GM21367 (cell line): ENCODE data around the gene SRGN.
"Not testable (repeated sequence)": the region's sequence is repeated elsewhere in the genome, so short reads cannot be mapped to it uniquely, and the experiment has no call there.

Source experiments
- ATAC-seq: cut with Tn5 transposase; IDR thresholded peaks from one replicate; pipeline ENCODE4 v1.9.1; 2021; ENCODE audit not compliant: unreplicated experiment

Gene SRGN

GRCh38 chr10:69125554-69125953 is 37.7 kb downstream of the SRGN start:
- no peak for ATAC-seq

GRCh38 chr10:69130251-69130650 is 42.3 kb downstream of the SRGN start:
- ATAC-seq: no peak

- no peak for ATAC-seq
These were observed 52.1 kb downstream of the SRGN start for GRCh38 chr10:69139961-69140360.

DNA sequence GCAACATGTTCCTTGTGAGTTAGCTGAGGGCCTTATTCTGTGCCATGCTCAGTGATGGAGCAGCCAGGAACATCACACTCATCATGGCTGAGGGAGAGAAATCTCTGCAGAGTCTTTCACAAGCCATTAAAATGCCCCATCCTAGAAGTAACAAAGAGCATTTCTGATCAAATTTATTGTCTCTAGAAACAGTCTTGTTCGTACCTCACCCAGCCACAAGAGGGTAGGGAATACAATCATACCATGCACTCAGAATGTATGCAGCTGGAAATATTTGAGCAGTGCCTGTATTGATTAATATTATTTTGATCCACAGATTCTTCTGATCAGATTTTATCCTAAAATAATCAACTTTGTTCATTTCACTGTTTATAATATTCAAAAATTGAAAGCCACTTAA is 53.4 kb downstream of the SRGN start:
- ATAC-seq: no peak

- not testable (repeated sequence) for ATAC-seq
These were observed 54.2 kb downstream of the SRGN start for GRCh38 chr10:69142074-69142473.

DNA sequence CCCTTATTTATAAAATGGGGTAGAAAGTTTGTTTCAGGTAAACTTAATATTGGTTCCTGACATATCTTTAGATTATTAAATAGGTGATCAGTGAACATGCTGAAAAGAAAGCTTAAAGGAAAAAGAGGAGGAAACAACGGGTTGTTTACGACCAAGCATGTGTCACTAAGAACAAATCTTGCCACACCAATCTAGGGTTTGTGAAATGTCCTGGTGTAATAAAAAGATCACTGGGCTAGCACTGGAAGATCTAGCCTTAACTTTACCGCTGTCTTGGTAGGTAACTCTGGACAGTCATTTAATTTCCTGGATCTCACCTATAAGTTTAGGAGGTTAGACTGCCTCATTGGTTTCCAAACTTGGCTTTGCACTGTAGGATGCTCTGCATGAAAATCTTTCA is 55.1 kb downstream of the SRGN start:
- no peak for ATAC-seq

DNA sequence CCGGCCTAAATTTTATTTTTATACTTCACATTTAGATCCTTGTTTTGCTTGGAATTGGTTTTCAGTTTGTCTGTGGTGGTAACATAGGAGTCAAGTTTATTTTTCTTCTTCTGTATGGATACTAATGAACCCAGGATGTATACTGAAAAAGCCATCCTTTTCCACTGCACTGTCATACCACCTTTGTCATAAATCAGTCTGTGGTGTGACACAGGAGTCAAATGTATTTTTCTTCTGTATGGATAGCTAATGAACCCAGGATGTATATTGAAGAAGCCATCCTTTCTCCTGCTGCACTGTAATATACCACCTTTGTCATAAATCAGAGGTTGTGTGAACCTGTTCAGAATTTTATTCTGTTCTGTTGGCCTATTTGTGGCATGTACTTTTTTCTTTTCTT is 57.4 kb downstream of the SRGN start:
- ATAC-seq: no peak

DNA sequence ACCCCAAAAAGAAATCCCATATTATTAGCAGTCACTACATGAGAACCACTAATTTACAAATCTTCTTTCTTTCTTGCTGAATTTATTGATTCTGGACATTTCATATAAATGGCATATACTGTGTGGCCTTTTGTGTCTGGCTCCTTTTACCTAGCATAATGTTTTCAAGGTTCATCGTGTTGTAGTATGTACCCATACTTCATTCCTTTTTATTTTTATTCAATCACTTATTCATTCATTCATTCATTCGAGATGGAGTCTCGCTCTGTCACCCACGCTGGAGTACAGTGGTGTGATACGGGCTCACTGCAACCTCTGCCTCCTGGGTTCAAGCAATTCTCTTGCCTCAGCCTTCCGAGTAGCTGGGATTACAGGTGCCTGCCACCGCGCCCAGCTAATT is 58.0 kb downstream of the SRGN start:
- ATAC-seq: no peak

DNA sequence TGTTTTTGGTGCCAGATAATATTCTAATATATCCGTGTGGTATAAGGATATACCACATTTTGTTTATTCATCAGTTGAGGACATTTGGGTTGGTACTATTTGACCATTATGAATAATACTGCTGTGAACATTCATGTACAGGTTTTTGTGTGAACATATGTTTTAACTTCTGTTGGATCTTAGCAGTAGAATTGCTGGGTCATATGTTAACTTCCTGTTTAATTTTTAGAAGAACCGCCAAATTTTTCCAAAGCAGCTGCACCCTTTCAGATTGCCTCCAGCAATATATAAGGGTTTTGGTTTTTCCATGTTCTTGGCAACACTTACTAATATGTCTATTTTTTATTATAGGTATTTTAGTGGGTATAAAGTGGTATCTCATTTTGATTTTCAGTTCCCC is 58.9 kb downstream of the SRGN start:
- no peak for ATAC-seq

GRCh38 chr10:69151984-69152383 is 64.1 kb downstream of the SRGN start:
- no peak for ATAC-seq

DNA sequence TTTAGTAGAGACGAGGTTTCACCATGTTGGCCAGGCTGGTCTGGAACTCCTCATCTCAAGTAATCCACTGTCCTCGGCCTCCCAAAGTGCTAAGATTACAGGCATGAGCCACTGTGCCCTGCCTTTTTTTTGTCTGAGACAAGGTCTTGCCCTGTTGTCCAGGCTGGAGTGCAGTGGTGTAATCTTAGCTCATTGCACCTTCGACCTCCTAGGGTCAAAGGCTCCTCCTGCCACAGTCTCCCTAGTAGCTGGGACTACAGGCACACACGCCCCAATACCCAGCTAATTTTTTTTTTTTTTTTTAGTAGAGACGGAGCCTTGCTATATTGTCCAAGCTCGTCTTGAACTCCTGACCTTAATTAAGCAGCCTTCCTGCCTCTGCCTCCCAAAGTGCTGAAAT is 65.3 kb downstream of the SRGN start:
- ATAC-seq: no peak
